Esophagus muscularis mucosa (tissue), 4 donors: ENCODE results near the gene HOOK1. TPM values are rescaled to one million over a fixed set of nuclear protein-coding genes. Genes with fewer than 3 reads are reported as not detected.
"Not testable (repeated sequence)": the region's sequence is repeated elsewhere in the genome, so short reads cannot be mapped to it uniquely, and the experiment has no call there.

Source experiments
- DNase-seq: peaks from one replicate; pipeline ENCODE4 v3.0.0-alpha.2; 2017; ENCODE audit errors: extremely low spot score
- H3K27ac ChIP-seq, 4 donors: fragments of 200-600 bp; sonication (generic); replicated peaks in 1 of 4; 1 replicate in 3 of 4; 2 replicates in 1 of 4; pipeline ENCODE4 v1.5.1; 2016 to 2019; ENCODE audit warnings: mild to moderate bottlenecking in 1 of 4
- H3K27me3 ChIP-seq, 4 donors: fragments of 200-600 bp; sonication (generic); one replicate each; pipeline versions ENCODE4 v1.5.1 to v1.6.0; 2016 to 2019
- H3K36me3 ChIP-seq, 4 donors: fragments of 200-600 bp; sonication (generic); one replicate each; pipeline ENCODE4 v1.5.1; 2016 to 2019
- H3K4me1 ChIP-seq, 4 donors: fragments of 200-600 bp; sonication (generic); one replicate each; pipeline ENCODE4 v1.5.1; 2016 to 2019
- H3K4me3 ChIP-seq, 4 donors: fragments of 200-600 bp; sonication (generic); 1 replicate in 2 of 4; 2 replicates in 2 of 4; pipeline ENCODE4 v1.5.1; 2016 to 2019; ENCODE audit warnings: mild to moderate bottlenecking in 4 of 4, moderate library complexity in 1 of 4
- H3K9me3 ChIP-seq, 4 donors: fragments of 200-600 bp; sonication (generic); 1 replicate in 3 of 4; 2 replicates in 1 of 4; pipeline ENCODE4 v1.5.1; 2016 to 2019
- CTCF ChIP-seq, 3 experiments: fragments of 200-600 bp in 2 of 3; fragments of 450-650 bp in 1 of 3; sonication (generic) in 2 of 3; IDR thresholded peaks; one replicate each; pipeline ENCODE4 v1.5.1; 2017 to 2019; ENCODE audit warnings: antibody characterized with exemption in 3 of 3, mild to moderate bottlenecking in 2 of 3, moderate library complexity in 1 of 3
- EP300 ChIP-seq: sonication (generic); formaldehyde crosslinking; IDR thresholded peaks from one replicate; pipeline ENCODE4 v1.6.1; 2017; ENCODE audit warnings: antibody characterized with exemption
- POLR2A ChIP-seq: fragments of 450-650 bp; IDR thresholded peaks from one replicate; pipeline ENCODE4 v1.6.1; 2017; ENCODE audit warnings: antibody characterized with exemption, moderate library complexity, mild to moderate bottlenecking, low read depth
- POLR2AphosphoS5 ChIP-seq, 2 donors: sonication (generic); formaldehyde crosslinking; IDR thresholded peaks; one replicate each; pipeline ENCODE4 v1.6.1; 2017; ENCODE audit warnings: antibody characterized with exemption in 2 of 2
- WGBS: methylation state at CpG from one replicate; pipeline ENCODE4 v1.1.5; 2018; 5-methylcytosine and 5-hydroxymethylcytosine counted together
- intact Hi-C: fragments of 100-400 bp; cut with DNase I; formaldehyde crosslinking; loops from one replicate; pipeline ENCODE4 v1.15.1; 2023
- total RNA-seq, 4 donors: library from RNA; depleted of rRNA; stranded (reverse); fragments of >200 nt; gene quantifications; one replicate each; pipeline versions ENCODE4 v1.1.0 to v1.2.1, GENCODE V29; 2016

HOOK1 gene
- total RNA-seq, 4 donors from 2014 or later = under 0.01 to 0.33 (median 0.15) TPM

- peak; percentile 24 for DNase-seq
- no peak for TF ChIP-seq POLR2AphosphoS5 (IDR thresholded peaks at IDR 0.05)
- no peak for TF ChIP-seq POLR2A
- TF ChIP-seq EP300 = no peak
- TF ChIP-seq CTCF (IDR thresholded peaks at IDR 0.05) = no peak
- 85% methylated on average over 2 of the region's 2 CpGs for WGBS
- no peak overlapping the region for H3K4me3 ChIP-seq
- no peak overlapping the region for H3K27ac ChIP-seq
- no peaks in the 10 kb centered on the region for H3K9me3 ChIP-seq
- H3K4me1 ChIP-seq = peaks cover 0 to 6% (median 0%) of the 10 kb centered on the region in 4 donors
- H3K36me3 ChIP-seq = peaks cover 0 to 4% (median 0%) of the 10 kb centered on the region in 4 donors
- no peaks in the 10 kb centered on the region for H3K27me3 ChIP-seq
- intact Hi-C loops = no loop called here
These were observed 93.9 kb downstream of the HOOK1 start for GRCh38 chr1:59908682-59909081.

GRCh38 chr1:59914791-59915286 lies 100.1 kb downstream of the HOOK1 start:
- intact Hi-C loops, H3K36me3 ChIP-seq, H3K4me3 ChIP-seq, DNase-seq, H3K9me3 ChIP-seq, H3K27ac ChIP-seq, H3K4me1 ChIP-seq, H3K27me3 ChIP-seq: not testable (repeated sequence)
- WGBS = 95% methylated on average over 7 of the region's 7 CpGs

- Histone ChIP-seq H3K36me3 (no peaks in the 10 kb centered on the region), H3K27me3 (no peaks in the 10 kb centered on the region), H3K4me1 (peaks cover 0 to 7% (median 0%) of the 10 kb centered on the region in 4 donors), H3K4me3 (no peak overlapping the region), H3K9me3 (no peaks in the 10 kb centered on the region), H3K27ac (no peak overlapping the region)
- no peak for DNase-seq
- TF ChIP-seq CTCF (IDR thresholded peaks at IDR 0.05) (no peak), POLR2AphosphoS5 (IDR thresholded peaks at IDR 0.05) (no peak), EP300 (no peak), POLR2A (no peak)
- intact Hi-C loops = no loop called here
- 50% methylated on average over 1 of the region's 1 CpG for WGBS
These were observed 100.8 kb downstream of the HOOK1 start for GRCh38 chr1:59915516-59915915.

- peaks cover 0 to 3% (median 0%) of the 10 kb centered on the region in 4 donors for H3K27me3 ChIP-seq
- 89% methylated on average over 10 of the region's 10 CpGs for WGBS
- peaks cover 0 to 7% (median 0%) of the 10 kb centered on the region in 4 donors for H3K4me1 ChIP-seq
- DNase-seq = no peak
- no peak overlapping the region for H3K4me3 ChIP-seq
- TF ChIP-seq CTCF (IDR thresholded peaks at IDR 0.05) = no peak
- no peak for TF ChIP-seq POLR2A
- TF ChIP-seq POLR2AphosphoS5 (IDR thresholded peaks at IDR 0.05) = no peak
- TF ChIP-seq EP300 = no peak
- H3K36me3 ChIP-seq = no peaks in the 10 kb centered on the region
- no peak overlapping the region for H3K27ac ChIP-seq
- H3K9me3 ChIP-seq = no peaks in the 10 kb centered on the region
- intact Hi-C loops = no loop called here
These were observed 102.5 kb downstream of the HOOK1 start for GRCh38 chr1:59917026-59917784.

GRCh38 chr1:59917785-59918180 lies 103.0 kb downstream of the HOOK1 start:
- no peak for DNase-seq
- 92% methylated on average over 2 of the region's 2 CpGs for WGBS
- H3K4me3 ChIP-seq = no peak overlapping the region
- no peaks in the 10 kb centered on the region for H3K9me3 ChIP-seq
- H3K4me1 ChIP-seq = peaks cover 0 to 7% (median 0%) of the 10 kb centered on the region in 4 donors
- no peaks in the 10 kb centered on the region for H3K36me3 ChIP-seq
- no peak for TF ChIP-seq POLR2AphosphoS5 (IDR thresholded peaks at IDR 0.05)
- TF ChIP-seq EP300 = no peak
- TF ChIP-seq POLR2A = no peak
- no peak for TF ChIP-seq CTCF (IDR thresholded peaks at IDR 0.05)
- intact Hi-C loops = no loop called here
- peaks cover 0 to 3% (median 0%) of the 10 kb centered on the region in 4 donors for H3K27me3 ChIP-seq
- no peak overlapping the region for H3K27ac ChIP-seq
